ENCODE measurements around the gene TNRC6A.
A peak's percentile ranks its signal among the peaks of the same experiment; 100 is the strongest.

TNRC6A gene

DNA sequence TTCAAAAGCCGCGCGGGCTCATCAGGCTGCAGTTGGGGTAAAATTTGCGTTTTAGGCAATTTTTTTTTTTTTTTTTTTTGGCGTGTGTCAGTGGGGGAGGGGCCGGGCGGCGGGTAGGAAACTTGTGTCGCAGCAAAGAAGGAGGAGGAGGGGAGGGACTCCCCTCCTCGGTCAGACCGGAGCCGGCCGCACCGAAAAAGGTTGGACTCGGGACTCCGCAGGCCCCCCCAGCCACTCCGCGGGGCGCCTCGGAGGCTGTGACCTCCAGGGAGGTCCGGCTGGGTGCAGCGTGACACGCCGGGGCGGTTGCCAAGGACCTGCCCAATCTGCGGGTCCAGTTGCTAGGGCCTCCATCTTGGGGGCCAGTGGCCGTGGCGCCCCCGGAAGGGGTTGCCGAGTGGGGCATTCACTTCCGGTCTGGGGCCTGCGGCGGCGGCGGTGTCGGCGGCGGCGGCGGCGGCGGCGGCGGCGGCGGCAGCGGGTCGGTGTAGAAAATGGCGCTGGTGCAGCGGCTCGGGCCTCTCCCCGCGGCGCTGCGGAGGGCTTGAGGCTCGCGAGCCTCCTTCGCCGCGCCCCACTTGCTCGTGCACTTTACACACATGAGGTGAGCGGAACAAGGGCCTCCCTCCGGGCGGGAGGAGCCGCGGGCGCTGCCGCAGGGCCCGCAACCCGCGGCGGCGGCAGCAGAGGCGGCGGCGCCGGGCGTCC is at the start of gene TNRC6A:
TSS of gene TNRC6A (plus strand) at position 409 of the 708 bp plus-strand sequence. CDS start at position 600, 191 bp downstream.
- CTCF ChIA-PET = no interaction called here
- DNase-seq (ENCODE audit: extremely low spot score) = peak; percentile 93
- POLR2A ChIA-PET = interaction anchor here (1.6 kb wide), 1 partner anchor 149 kb away, joined by 5 read pairs; no protein-coding TSS in a partner anchor
- TF ChIP-seq LEF1 (IDR thresholded peaks at IDR 0.05; ENCODE audit: borderline replicate concordance) = 0 out of 2 replicates have a peak, but pooled peaks have one; percentile 18
- no peak for TF ChIP-seq FOXA1 (IDR thresholded peaks at IDR 0.05)
- TF ChIP-seq FOXM1 (IDR thresholded peaks at IDR 0.05; ENCODE audit: borderline replicate concordance) = peak; percentile 96
- TF ChIP-seq ZNF384 (IDR thresholded peaks at IDR 0.05) = peak; percentile 94
- TF ChIP-seq, protein P1, sequence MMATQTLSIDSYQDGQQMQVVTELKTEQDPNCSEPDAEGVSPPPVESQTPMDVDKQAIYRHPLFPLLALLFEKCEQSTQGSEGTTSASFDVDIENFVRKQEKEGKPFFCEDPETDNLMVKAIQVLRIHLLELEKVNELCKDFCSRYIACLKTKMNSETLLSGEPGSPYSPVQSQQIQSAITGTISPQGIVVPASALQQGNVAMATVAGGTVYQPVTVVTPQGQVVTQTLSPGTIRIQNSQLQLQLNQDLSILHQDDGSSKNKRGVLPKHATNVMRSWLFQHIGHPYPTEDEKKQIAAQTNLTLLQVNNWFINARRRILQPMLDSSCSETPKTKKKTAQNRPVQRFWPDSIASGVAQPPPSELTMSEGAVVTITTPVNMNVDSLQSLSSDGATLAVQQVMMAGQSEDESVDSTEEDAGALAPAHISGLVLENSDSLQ (IDR thresholded peaks at IDR 0.05) = 0 out of 2 replicates have a peak, but pooled peaks have one; percentile 10
- TF ChIP-seq ELF4 (IDR thresholded peaks at IDR 0.05) = no peak
- TF ChIP-seq ARNT (IDR thresholded peaks at IDR 0.05) = no peak

DNA sequence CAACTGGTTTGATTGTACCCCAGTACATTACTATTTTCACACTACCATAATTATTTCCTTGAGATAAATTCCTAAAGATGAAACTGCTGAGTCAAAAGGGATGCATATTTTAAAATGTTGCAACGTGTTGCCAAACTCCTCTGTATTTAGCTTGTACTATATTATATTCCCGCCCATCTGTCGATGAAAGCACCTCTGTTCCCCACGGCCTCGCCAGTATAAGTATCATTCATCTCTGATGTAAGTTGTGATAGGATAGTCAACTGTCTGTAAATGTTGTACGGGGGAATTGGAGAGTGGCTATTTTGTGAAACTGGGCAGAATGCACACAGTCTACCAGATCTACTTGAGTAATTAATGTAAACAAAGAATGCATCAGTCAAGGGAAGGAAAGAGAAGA is 47.7 kb upstream of the TNRC6A start:
- ChIA-PET POLR2A (no interaction called here), CTCF (interaction anchor here (0.6 kb wide), 1 partner anchor 35 kb away, joined by 3 read pairs; no protein-coding TSS in a partner anchor)
- no peak for TF ChIP-seq ARNT (IDR thresholded peaks at IDR 0.05)
- no peak for TF ChIP-seq L3MBTL2 (conservative IDR thresholded peaks at IDR 0.05)
- no peak for TF ChIP-seq TARDBP (IDR thresholded peaks at IDR 0.05)
- TF ChIP-seq, protein P1 (IDR thresholded peaks at IDR 0.05) = no peak
- no peak for TF ChIP-seq FOXK2 (IDR thresholded peaks at IDR 0.05)
- TF ChIP-seq SUZ12 (IDR thresholded peaks at IDR 0.05) = no peak
- TF ChIP-seq CTBP1 (IDR thresholded peaks at IDR 0.05; ENCODE audit: borderline replicate concordance) = no peak
- TF ChIP-seq ELF4 (IDR thresholded peaks at IDR 0.05) = no peak
- TF ChIP-seq BHLHE40 (IDR thresholded peaks at IDR 0.05; ENCODE audit: borderline replicate concordance) = no peak
- TF ChIP-seq ZNF384 (IDR thresholded peaks at IDR 0.05) = no peak
- TF ChIP-seq LEF1 (IDR thresholded peaks at IDR 0.05; ENCODE audit: borderline replicate concordance) = no peak
- no peak for TF ChIP-seq NFRKB (IDR thresholded peaks at IDR 0.05)
- TF ChIP-seq HDGF (IDR thresholded peaks at IDR 0.05; ENCODE audit: borderline replicate concordance) = no peak
- TF ChIP-seq FOXM1 (IDR thresholded peaks at IDR 0.05; ENCODE audit: borderline replicate concordance) = no peak
- TF ChIP-seq SP1 (IDR thresholded peaks at IDR 0.05) = no peak
- no peak for DNase-seq (ENCODE audit: extremely low spot score)

DNA sequence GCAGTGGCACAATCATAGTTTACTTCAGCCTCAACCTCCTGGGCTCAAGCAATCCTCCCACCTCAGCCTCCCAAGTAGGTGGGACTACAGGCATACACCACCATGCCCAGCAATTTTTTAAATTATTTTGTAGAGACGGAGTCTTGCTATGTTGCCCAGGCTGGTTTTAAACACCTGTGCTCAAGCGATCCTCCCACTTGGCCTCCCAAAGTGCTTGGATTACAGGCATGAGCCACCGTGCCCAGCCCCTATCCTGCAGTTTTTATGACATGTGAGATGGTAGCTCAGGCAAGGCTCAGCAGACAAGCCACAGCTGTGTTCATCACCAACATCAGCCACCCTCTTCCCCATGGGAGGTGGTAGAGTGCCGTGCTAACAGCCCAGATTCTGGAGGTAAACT is 46.2 kb upstream of the TNRC6A start:
- POLR2A ChIA-PET = no interaction called here
- TF ChIP-seq BHLHE40 (IDR thresholded peaks at IDR 0.05; ENCODE audit: borderline replicate concordance) (no peak), FOXK2 (IDR thresholded peaks at IDR 0.05) (no peak), ZNF384 (IDR thresholded peaks at IDR 0.05) (no peak), CTBP1 (IDR thresholded peaks at IDR 0.05; ENCODE audit: borderline replicate concordance) (no peak), LEF1 (IDR thresholded peaks at IDR 0.05; ENCODE audit: borderline replicate concordance) (no peak), FOXM1 (IDR thresholded peaks at IDR 0.05; ENCODE audit: borderline replicate concordance) (no peak), ARNT (IDR thresholded peaks at IDR 0.05) (no peak), SUZ12 (IDR thresholded peaks at IDR 0.05) (no peak), FOXA1 (IDR thresholded peaks at IDR 0.05) (no peak), L3MBTL2 (conservative IDR thresholded peaks at IDR 0.05) (no peak), HDGF (IDR thresholded peaks at IDR 0.05; ENCODE audit: borderline replicate concordance) (no peak), TARDBP (IDR thresholded peaks at IDR 0.05) (no peak), NFRKB (IDR thresholded peaks at IDR 0.05) (no peak)
- CTCF ChIA-PET = no interaction called here
- no peak for DNase-seq (ENCODE audit: extremely low spot score)

DNA sequence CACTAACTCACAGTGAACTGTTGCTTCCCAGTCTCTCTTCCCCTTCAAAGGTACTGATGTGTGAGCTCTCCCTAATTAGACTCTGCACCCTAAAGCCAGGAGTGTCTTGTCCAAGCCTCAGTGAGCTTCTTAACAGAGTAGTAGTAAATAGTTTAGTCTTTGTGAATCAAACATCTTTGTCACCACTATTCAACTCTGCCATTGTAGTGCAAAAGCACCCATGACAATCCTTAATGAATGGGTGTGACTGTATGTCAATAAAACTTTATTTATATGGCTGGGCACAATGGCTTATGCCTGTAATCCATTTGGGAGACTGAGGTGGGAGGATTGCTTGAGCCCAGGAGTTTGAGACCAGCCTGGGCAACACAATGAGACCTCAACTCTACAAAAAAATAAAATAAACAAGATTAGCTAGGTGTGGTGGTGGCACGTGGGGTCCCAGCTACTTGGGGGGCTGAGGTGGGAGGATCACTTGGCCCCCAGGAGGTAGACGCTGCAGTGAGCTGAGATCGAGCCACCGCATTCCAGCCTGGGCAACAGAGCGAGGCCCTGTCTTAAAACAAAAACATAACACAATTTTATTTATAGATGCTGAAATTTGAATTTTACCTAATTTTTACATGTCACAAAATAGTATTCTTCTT is 45.5 kb upstream of the TNRC6A start:
- ChIA-PET CTCF (interaction anchor here (1.0 kb wide), 1 partner anchor 12 kb away, joined by 3 read pairs; no protein-coding TSS in a partner anchor), POLR2A (no interaction called here)
- no peak for DNase-seq (ENCODE audit: extremely low spot score)
- TF ChIP-seq HDGF (IDR thresholded peaks at IDR 0.05; ENCODE audit: borderline replicate concordance) (no peak), ZNF384 (IDR thresholded peaks at IDR 0.05) (no peak), NFRKB (IDR thresholded peaks at IDR 0.05) (no peak), CTBP1 (IDR thresholded peaks at IDR 0.05; ENCODE audit: borderline replicate concordance) (no peak), L3MBTL2 (conservative IDR thresholded peaks at IDR 0.05) (no peak), LEF1 (IDR thresholded peaks at IDR 0.05; ENCODE audit: borderline replicate concordance) (no peak), SUZ12 (IDR thresholded peaks at IDR 0.05) (no peak), BHLHE40 (IDR thresholded peaks at IDR 0.05; ENCODE audit: borderline replicate concordance) (no peak), ELF4 (IDR thresholded peaks at IDR 0.05) (no peak), FOXM1 (IDR thresholded peaks at IDR 0.05; ENCODE audit: borderline replicate concordance) (no peak), FOXK2 (IDR thresholded peaks at IDR 0.05) (no peak), TARDBP (IDR thresholded peaks at IDR 0.05) (no peak), ARNT (IDR thresholded peaks at IDR 0.05) (no peak), FOXA1 (IDR thresholded peaks at IDR 0.05) (no peak), SP1 (IDR thresholded peaks at IDR 0.05) (no peak)
- TF ChIP-seq, protein P1 (IDR thresholded peaks at IDR 0.05) = no peak

DNA sequence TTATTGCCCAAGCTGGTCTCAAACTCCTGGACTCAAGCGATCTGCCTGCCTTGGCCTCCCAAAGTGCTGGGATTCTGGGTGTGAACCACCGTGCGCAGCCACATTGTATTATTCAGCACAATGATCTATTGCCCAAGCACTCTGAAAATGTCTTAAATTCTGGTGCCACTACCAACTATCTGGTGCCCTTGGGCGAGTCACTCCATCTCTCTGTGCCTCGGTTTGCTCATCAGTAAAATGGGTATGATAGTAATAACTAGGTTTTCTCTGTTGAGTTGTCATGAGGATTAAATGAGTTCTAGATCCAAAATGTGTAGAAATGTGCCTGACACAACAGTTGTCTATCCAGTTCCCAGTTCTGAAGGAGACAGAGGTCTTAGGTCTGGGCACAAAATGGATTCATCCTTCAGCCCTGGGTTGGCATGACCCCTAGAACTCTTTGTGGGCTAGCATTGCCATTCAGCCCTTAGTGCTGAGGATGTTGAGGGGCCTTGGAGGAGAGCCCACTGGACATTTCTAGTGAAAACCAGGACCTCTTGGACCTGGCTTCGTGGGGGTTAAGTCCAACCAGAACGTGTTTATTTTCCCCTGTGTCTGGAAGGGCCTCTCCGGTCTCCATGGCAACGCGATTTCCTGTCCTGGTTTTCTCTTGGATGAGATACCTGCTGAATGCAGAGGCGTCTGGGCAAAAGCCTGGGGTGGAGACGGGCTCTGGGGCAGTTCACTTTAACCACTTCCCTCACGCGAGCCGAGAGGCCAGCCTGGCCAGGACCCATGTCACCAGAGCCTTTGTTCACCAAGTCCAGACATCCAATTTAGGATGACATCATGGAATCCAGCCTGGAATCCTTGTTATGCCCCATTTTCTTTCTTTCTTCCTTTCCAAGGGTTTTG is 43.7 kb upstream of the TNRC6A start:
- ChIA-PET POLR2A (no interaction called here), CTCF (no interaction called here)
- peak; percentile 25 for DNase-seq (ENCODE audit: extremely low spot score)
- TF ChIP-seq BHLHE40 (IDR thresholded peaks at IDR 0.05; ENCODE audit: borderline replicate concordance) (no peak), L3MBTL2 (conservative IDR thresholded peaks at IDR 0.05) (no peak), SUZ12 (IDR thresholded peaks at IDR 0.05) (no peak), CTBP1 (IDR thresholded peaks at IDR 0.05; ENCODE audit: borderline replicate concordance) (no peak)
